Liver (tissue), 9 donors: ENCODE data around the gene TIE1. TPM values are rescaled to one million over a fixed set of nuclear protein-coding genes. Genes with fewer than 3 reads are reported as not detected.

Experiments
- DNase-seq: peaks from one replicate; pipeline ENCODE4 v3.0.0-alpha.2; 2017; ENCODE audit warnings: low spot score
- H3K27ac ChIP-seq, 2 donors: one replicate each; pipeline ENCODE4 v1.7.0; 2013; ENCODE audit warnings: inconsistent platforms in 2 of 2, low read length in 2 of 2, control low read depth in 1 of 2, low read depth in 1 of 2, mild to moderate bottlenecking in 1 of 2
- H3K27me3 ChIP-seq, 4 donors: one replicate each; pipeline versions ENCODE4 v1.6.1 to v1.7.0; 2013; ENCODE audit warnings: low read length in 3 of 4, inconsistent platforms in 1 of 4, mild to moderate bottlenecking in 1 of 4, moderate library complexity in 1 of 4; ENCODE audit not compliant: control insufficient read depth in 4 of 4, insufficient read depth in 4 of 4
- H3K36me3 ChIP-seq, 4 donors: one replicate each; pipeline versions ENCODE4 v1.6.1 to v1.7.0; 2013; ENCODE audit warnings: low read length in 3 of 4, mild to moderate bottlenecking in 3 of 4, low read depth in 1 of 4, moderate library complexity in 1 of 4; ENCODE audit not compliant: control insufficient read depth in 4 of 4, insufficient read depth in 3 of 4
- H3K4me1 ChIP-seq, 4 donors: one replicate each; pipeline versions ENCODE4 v1.6.1 to v1.7.0; 2013; ENCODE audit warnings: low read length in 3 of 4, mild to moderate bottlenecking in 3 of 4, moderate library complexity in 1 of 4; ENCODE audit not compliant: control insufficient read depth in 4 of 4, insufficient read depth in 4 of 4
- H3K4me3 ChIP-seq, 3 donors: one replicate each; pipeline versions ENCODE4 v1.6.1 to v1.7.0; 2013; ENCODE audit warnings: low read length in 3 of 3, control low read depth in 1 of 3, low read depth in 1 of 3, mild to moderate bottlenecking in 1 of 3
- H3K9ac ChIP-seq, 2 donors: one replicate each; pipeline ENCODE4 v1.7.0; 2013; ENCODE audit warnings: low read length in 2 of 2, mild to moderate bottlenecking in 2 of 2, moderate library complexity in 2 of 2, control low read depth in 1 of 2, low read depth in 1 of 2
- H3K9me3 ChIP-seq, 4 donors: one replicate each; pipeline versions ENCODE4 v1.6.1 to v1.7.0; 2013; ENCODE audit warnings: low read length in 3 of 4; ENCODE audit not compliant: control insufficient read depth in 4 of 4
- EGR1 ChIP-seq, 2 donors: IDR thresholded peaks; 2 replicates each; pipeline ENCODE4 v1.6.1; 2016 to 2018; ENCODE audit warnings: antibody characterized with exemption in 2 of 2, low read depth in 2 of 2
- FOXA2 ChIP-seq: IDR thresholded peaks from 2 replicates; pipeline ENCODE4 v1.6.1; 2016; ENCODE audit warnings: antibody characterized with exemption
- HNF4A ChIP-seq, 2 donors: conservative IDR thresholded peaks; 2 replicates each; pipeline ENCODE4 v1.6.1; 2016; ENCODE audit warnings: antibody characterized with exemption in 2 of 2, mild to moderate bottlenecking in 2 of 2
- HNF4G ChIP-seq: IDR thresholded peaks from 2 replicates; pipeline ENCODE4 v1.6.1; 2016; ENCODE audit warnings: antibody characterized with exemption
- JUND ChIP-seq, 2 donors: IDR thresholded peaks; 2 replicates each; pipeline ENCODE4 v1.6.1; 2016; ENCODE audit warnings: antibody characterized with exemption in 2 of 2
- NR2F2 ChIP-seq: IDR thresholded peaks from 2 replicates; pipeline ENCODE4 v1.6.1; 2016; ENCODE audit warnings: antibody characterized with exemption
- RAD21 ChIP-seq, 2 donors: IDR thresholded peaks; 2 replicates each; pipeline ENCODE4 v1.6.1; 2016; ENCODE audit warnings: antibody characterized with exemption in 2 of 2, mild to moderate bottlenecking in 2 of 2
- RXRA ChIP-seq, 2 donors: IDR thresholded peaks; 2 replicates each; pipeline ENCODE4 v1.6.1; 2017 to 2018; ENCODE audit warnings: antibody characterized with exemption in 2 of 2, mild to moderate bottlenecking in 1 of 2
- TAF1 ChIP-seq: conservative IDR thresholded peaks from 2 replicates; pipeline ENCODE4 v1.6.1; 2016; ENCODE audit warnings: antibody characterized with exemption, mild to moderate bottlenecking
- YY1 ChIP-seq: IDR thresholded peaks from 2 replicates; pipeline ENCODE4 v1.6.1; 2016; ENCODE audit warnings: antibody characterized with exemption, mild to moderate bottlenecking
- WGBS: extraction: QIAGEN DNeasy Blood & Tissue Kit; methylation state at CpG from one replicate; pipeline ENCODE4 v1.1.7; 2013; 5-methylcytosine and 5-hydroxymethylcytosine counted together
- polyA plus RNA-seq, 2 donors: library from polyadenylated mRNA; stranded (reverse) in 1 of 2; unstranded in 1 of 2; fragments of 200-250 nt in 1 of 2; fragments of >200 nt in 1 of 2; fragmentation: Nextera tagmentation in 1 of 2; extraction: Ambion mirVana in 1 of 2; gene quantifications; one replicate each; pipeline versions ENCODE4 v1.2.1 to v1.2.3, GENCODE V29; 2013 to 2015
- total RNA-seq, 2 donors: library from RNA; depleted of rRNA; stranded (reverse); fragments of >200 nt; gene quantifications; one replicate each; pipeline ENCODE4 v1.2.3, GENCODE V29; 2014
- TF ChIP-seq, protein P1 (sequence below): IDR thresholded peaks from 2 replicates; pipeline ENCODE4 v1.6.1; 2016; ENCODE audit warnings: antibody characterized with exemption
- TF ChIP-seq, protein P2 (sequence below): IDR thresholded peaks from 2 replicates; pipeline ENCODE4 v1.6.1; 2016; ENCODE audit warnings: antibody characterized with exemption, mild to moderate bottlenecking
- TF ChIP-seq, protein P3 (sequence below): IDR thresholded peaks from 2 replicates; pipeline ENCODE4 v1.6.1; 2016; ENCODE audit warnings: antibody characterized with exemption
- TF ChIP-seq, protein P4 (sequence below): fragments of 150-350 bp; IDR thresholded peaks from 2 replicates; pipeline ENCODE4 v1.5.1; 2017; ENCODE audit warnings: improper control_type of control experiment, low read depth, low read length; ENCODE audit not compliant: missing input control
- donor health status: healthy.
- donor health status: healthy.
- donor health status: healthy.
- donor health status: healthy.
- donor health status: healthy.

Gene TIE1
- total and polyA plus RNA-seq, 4 donors: 3.6 to 17.6 (median 8.9) TPM

DNA sequence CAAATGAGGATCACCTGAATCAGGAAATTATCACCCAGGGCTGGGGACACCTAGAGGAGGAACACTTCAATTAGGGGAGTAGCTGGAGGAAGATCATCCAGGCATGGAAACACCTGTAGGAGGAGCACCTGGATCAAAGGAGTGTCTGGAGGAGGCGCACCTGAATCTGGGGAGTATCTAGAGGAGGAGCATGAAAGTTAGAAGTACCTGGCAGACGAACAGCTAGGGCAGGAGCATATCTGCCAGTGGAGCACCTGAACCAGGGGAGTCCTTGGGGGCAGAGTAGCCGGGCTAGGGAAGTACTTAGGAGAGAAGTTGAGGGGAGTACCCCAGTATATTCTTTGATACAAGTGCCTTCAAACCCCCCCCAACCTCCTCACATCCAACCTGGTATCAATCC lies 16.7 kb upstream of the TIE1 start:
- Histone ChIP-seq H3K27ac (no peak overlapping the region), H3K9me3 (no peaks in the 10 kb centered on the region), H3K4me1 (peaks cover 15 to 51% (median 28%) of the 10 kb centered on the region in 4 donors), H3K27me3 (no peaks in the 10 kb centered on the region), H3K9ac (no peak overlapping the region), H3K36me3 (no peaks in the 10 kb centered on the region), H3K4me3 (no peak overlapping the region)
- WGBS: 88% methylated on average over 3 of the region's 3 CpGs
- TF ChIP-seq HNF4A (conservative IDR thresholded peaks at IDR 0.05) (no peak), RXRA (IDR thresholded peaks at IDR 0.05) (no peak), NR2F2 (no peak), YY1 (no peak), EGR1 (IDR thresholded peaks at IDR 0.05; ENCODE audit: low read depth in 2 of 2) (no peak), FOXA2 (no peak), TAF1 (no peak), RAD21 (IDR thresholded peaks at IDR 0.05) (no peak)
- TF ChIP-seq, protein P1, sequence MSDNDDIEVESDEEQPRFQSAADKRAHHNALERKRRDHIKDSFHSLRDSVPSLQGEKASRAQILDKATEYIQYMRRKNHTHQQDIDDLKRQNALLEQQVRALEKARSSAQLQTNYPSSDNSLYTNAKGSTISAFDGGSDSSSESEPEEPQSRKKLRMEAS: no peak
- TF ChIP-seq, protein P2, sequence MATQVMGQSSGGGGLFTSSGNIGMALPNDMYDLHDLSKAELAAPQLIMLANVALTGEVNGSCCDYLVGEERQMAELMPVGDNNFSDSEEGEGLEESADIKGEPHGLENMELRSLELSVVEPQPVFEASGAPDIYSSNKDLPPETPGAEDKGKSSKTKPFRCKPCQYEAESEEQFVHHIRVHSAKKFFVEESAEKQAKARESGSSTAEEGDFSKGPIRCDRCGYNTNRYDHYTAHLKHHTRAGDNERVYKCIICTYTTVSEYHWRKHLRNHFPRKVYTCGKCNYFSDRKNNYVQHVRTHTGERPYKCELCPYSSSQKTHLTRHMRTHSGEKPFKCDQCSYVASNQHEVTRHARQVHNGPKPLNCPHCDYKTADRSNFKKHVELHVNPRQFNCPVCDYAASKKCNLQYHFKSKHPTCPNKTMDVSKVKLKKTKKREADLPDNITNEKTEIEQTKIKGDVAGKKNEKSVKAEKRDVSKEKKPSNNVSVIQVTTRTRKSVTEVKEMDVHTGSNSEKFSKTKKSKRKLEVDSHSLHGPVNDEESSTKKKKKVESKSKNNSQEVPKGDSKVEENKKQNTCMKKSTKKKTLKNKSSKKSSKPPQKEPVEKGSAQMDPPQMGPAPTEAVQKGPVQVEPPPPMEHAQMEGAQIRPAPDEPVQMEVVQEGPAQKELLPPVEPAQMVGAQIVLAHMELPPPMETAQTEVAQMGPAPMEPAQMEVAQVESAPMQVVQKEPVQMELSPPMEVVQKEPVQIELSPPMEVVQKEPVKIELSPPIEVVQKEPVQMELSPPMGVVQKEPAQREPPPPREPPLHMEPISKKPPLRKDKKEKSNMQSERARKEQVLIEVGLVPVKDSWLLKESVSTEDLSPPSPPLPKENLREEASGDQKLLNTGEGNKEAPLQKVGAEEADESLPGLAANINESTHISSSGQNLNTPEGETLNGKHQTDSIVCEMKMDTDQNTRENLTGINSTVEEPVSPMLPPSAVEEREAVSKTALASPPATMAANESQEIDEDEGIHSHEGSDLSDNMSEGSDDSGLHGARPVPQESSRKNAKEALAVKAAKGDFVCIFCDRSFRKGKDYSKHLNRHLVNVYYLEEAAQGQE: no peak
- no peak for DNase-seq

DNA sequence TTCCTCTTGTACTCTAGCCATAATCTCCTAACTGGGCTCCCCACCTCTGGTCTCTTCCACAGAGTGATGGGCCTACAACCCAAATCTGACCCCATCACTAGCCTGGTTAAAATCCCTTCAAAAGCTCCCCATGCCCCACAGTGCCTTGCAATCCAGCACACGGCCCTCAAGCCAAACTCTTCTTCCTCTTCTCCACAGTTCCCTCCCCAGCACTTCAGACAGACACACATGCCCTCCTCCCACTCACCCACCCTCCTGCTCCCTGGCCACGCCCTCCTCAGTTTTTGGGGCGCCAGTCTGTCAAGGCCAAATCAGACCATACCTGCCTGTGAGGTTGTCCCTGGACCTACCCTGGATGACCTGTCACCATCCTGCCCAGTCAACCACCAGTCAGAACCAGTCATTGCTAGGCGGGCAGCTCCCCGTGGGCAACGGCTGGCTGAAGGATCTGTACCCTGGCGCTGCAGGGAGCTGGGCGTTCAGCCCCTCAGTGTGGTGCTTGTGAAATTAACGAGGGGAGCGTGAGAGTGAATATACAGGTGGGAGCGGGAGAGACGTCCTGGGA lies 16.2 kb upstream of the TIE1 start:
- Histone ChIP-seq H3K27me3 (no peaks in the 10 kb centered on the region), H3K9ac (no peak overlapping the region), H3K9me3 (no peaks in the 10 kb centered on the region), H3K4me3 (no peak overlapping the region), H3K27ac (no peak overlapping the region), H3K36me3 (no peaks in the 10 kb centered on the region), H3K4me1 (peaks cover 15 to 47% (median 26%) of the 10 kb centered on the region in 4 donors)
- WGBS: 86% methylated on average over 12 of the region's 12 CpGs
- no peak for DNase-seq
- TF ChIP-seq EGR1 (IDR thresholded peaks at IDR 0.05; ENCODE audit: low read depth in 2 of 2): no peak
- TF ChIP-seq RAD21 (IDR thresholded peaks at IDR 0.05): no peak
- TF ChIP-seq NR2F2: no peak
- TF ChIP-seq, protein P3, sequence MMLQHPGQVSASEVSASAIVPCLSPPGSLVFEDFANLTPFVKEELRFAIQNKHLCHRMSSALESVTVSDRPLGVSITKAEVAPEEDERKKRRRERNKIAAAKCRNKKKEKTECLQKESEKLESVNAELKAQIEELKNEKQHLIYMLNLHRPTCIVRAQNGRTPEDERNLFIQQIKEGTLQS: no peak

DNA sequence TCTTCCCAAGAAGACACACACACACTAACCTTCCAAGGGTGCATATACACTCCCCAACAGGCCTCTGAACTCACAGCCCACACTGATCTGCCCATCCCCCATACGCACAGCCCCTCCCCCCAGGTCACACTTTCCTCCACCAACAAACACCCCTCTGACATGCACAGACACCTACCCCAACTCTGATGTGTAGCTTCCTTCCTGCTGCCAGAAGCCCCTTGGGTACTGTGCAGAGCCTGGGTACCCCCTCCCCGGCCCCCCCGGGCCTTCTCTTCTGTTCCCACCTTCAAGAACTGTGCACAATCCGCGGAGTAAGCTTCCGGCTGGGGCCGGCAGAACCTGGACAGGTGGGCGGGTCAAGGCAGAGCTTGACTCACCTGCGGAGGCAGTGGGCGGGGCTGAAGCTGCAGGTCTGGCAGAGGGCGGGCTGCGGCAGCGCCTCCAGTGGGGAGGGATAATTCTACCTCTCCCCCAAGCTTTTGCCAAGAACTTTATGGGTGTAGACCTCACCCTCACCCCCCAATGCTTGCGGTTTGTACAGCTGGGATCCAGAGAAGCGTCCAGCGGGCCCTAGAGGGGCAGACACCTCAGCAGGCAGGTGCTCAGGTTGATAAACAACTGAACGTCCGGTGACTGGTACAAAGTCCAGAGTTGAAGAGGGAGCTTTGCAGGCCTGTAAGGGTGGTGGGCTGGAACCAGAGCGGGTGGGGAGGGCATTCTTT lies 15.4 kb upstream of the TIE1 start, which contains the start of gene C1orf210:
Gene C1orf210 (minus strand): TSS at position 313 of the 722 bp plus-strand sequence. CDS start 2,311 bp downstream, outside the sequence.
- no peaks in the 10 kb centered on the region for H3K36me3 ChIP-seq
- H3K4me3 ChIP-seq: peak within 1 kb of the TSS in 1 of 3 donors; percentile 41
- peak; percentile 54 for DNase-seq
- no peak within 1 kb of the TSS for H3K27ac ChIP-seq
- WGBS: 30% methylated on average over 19 of the region's 19 CpGs
- H3K27me3 ChIP-seq: no peaks in the 10 kb centered on the region
- H3K9ac ChIP-seq: peak within 1 kb of the TSS in 1 of 2 donors; percentile 3
- H3K4me1 ChIP-seq: peaks cover 15 to 40% (median 25%) of the 10 kb centered on the region in 4 donors
- H3K9me3 ChIP-seq: no peaks in the 10 kb centered on the region
- TF ChIP-seq, protein P4, sequence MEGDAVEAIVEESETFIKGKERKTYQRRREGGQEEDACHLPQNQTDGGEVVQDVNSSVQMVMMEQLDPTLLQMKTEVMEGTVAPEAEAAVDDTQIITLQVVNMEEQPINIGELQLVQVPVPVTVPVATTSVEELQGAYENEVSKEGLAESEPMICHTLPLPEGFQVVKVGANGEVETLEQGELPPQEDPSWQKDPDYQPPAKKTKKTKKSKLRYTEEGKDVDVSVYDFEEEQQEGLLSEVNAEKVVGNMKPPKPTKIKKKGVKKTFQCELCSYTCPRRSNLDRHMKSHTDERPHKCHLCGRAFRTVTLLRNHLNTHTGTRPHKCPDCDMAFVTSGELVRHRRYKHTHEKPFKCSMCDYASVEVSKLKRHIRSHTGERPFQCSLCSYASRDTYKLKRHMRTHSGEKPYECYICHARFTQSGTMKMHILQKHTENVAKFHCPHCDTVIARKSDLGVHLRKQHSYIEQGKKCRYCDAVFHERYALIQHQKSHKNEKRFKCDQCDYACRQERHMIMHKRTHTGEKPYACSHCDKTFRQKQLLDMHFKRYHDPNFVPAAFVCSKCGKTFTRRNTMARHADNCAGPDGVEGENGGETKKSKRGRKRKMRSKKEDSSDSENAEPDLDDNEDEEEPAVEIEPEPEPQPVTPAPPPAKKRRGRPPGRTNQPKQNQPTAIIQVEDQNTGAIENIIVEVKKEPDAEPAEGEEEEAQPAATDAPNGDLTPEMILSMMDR: no peak
- TF ChIP-seq, protein P1: no peak
- TF ChIP-seq TAF1 (no peak), HNF4G (peak; percentile 49), EGR1 (IDR thresholded peaks at IDR 0.05; ENCODE audit: low read depth in 2 of 2) (no peak), RXRA (IDR thresholded peaks at IDR 0.05) (peak in 1 of 2 donors; percentile 8), HNF4A (conservative IDR thresholded peaks at IDR 0.05) (peak; percentile 51 to 70), RAD21 (IDR thresholded peaks at IDR 0.05) (peak in 1 of 2 donors; percentile 36), JUND (IDR thresholded peaks at IDR 0.05) (no peak), YY1 (no peak)
- TF ChIP-seq, protein P3: no peak
- TF ChIP-seq, protein P2: no peak
